Measurements from ENCODE around the gene C3orf38. TPM values are rescaled to one million over a fixed set of nuclear protein-coding genes. Genes with fewer than 3 reads are reported as not detected.
A peak's percentile ranks its signal among the peaks of the same experiment; 100 is the strongest.

C3orf38 gene
- polyA plus RNA-seq, 1 donor from 2014 or later = 30.4 TPM

- no peaks in the 10 kb centered on the region for H3K36me3 Mint-ChIP-seq
- H3K9me3 Mint-ChIP-seq = peaks cover 0 to 9% (median 0%) of the 10 kb centered on the region in 3 donors
- no peaks in the 10 kb centered on the region for H3K27me3 Mint-ChIP-seq
- H3K27ac Mint-ChIP-seq = peak overlapping the region in 1 of 3 donors; percentile 25
- H3K4me1 Mint-ChIP-seq = peaks cover 0 to 2% (median 1%) of the 10 kb centered on the region in 3 donors
- no peak overlapping the region for H3K4me3 Mint-ChIP-seq
Measured at GRCh38 chr3:88189361-88189810, 39.6 kb downstream of the C3orf38 start.

DNA sequence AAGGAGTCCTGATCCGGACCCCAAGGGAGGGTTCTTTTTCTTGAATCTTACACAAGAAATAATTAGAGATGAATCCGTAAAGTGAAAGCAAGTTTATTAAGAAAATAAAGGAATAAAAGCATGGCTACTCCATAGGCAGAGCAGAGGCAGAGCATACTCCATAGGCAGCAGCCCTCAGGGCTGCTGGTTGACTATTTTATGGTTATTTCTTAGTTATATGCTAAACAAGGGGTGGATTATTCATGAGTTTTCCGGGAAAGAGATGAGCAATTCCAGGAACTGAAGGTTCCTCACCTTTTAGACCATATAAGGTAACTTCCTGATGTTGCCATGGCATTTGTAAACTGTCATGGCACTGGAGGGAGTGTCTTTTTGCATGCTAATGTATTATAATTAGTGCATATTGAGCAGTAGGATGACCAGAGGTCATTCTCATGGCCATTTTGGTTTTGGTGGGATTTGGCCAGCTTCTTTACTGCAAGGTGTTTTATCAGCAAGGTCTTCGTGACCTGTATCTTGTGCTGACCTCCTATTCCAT, 42.2 kb downstream of the C3orf38 start:
- no peak overlapping the region for H3K4me3 Mint-ChIP-seq
- H3K9me3 Mint-ChIP-seq = peaks cover 0 to 4% (median 0%) of the 10 kb centered on the region in 3 donors
- no peaks in the 10 kb centered on the region for H3K36me3 Mint-ChIP-seq
- peaks cover 0 to 2% (median 1%) of the 10 kb centered on the region in 3 donors for H3K4me1 Mint-ChIP-seq
- H3K27me3 Mint-ChIP-seq = no peaks in the 10 kb centered on the region
- H3K27ac Mint-ChIP-seq = no peak overlapping the region

GRCh38 chr3:88192631-88193030, 42.9 kb downstream of the C3orf38 start:
- Mint-ChIP-seq H3K36me3 (no peaks in the 10 kb centered on the region), H3K9me3 (peaks cover 0 to 4% (median 0%) of the 10 kb centered on the region in 3 donors), H3K4me3 (no peak overlapping the region), H3K27me3 (no peaks in the 10 kb centered on the region), H3K4me1 (peaks cover 0 to 2% (median 1%) of the 10 kb centered on the region in 3 donors), H3K27ac (peak overlapping the region in 1 of 3 donors; percentile 2)

GRCh38 chr3:88195951-88196434, 46.2 kb downstream of the C3orf38 start:
- peaks cover 4% of the 10 kb centered on the region for H3K27me3 Mint-ChIP-seq

DNA sequence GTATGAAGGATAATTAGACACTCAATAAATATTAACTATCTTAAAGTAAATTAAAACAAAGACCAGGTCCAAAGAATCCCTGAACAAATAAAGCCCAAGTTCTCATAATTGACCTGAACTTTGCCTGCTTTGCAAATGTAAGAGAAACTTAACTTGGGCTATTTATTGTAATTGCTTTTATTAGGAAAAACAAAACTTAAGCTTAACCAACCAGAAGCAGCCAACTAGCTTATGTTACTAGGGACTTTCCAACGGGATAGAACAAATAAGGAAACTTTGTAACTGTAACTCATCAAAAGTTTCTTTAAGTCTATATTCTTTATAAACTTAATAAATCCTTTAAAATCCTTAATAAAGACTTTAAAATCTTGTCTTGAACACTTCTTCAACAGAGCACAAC, 48.4 kb downstream of the C3orf38 start:
- Mint-ChIP-seq H3K27me3 (peaks cover 4% of the 10 kb centered on the region), H3K4me1 (no peaks in the 10 kb centered on the region), H3K27ac (no peak overlapping the region), H3K4me3 (no peak overlapping the region), H3K36me3 (no peaks in the 10 kb centered on the region), H3K9me3 (no peaks in the 10 kb centered on the region)

More at GRCh38 chr3:88195951-88196434, 46.2 kb downstream of the C3orf38 start:
- no peaks in the 10 kb centered on the region for H3K9me3 Mint-ChIP-seq
- H3K27ac Mint-ChIP-seq = peak overlapping the region in 1 of 3 donors; percentile 43
- no peaks in the 10 kb centered on the region for H3K4me1 Mint-ChIP-seq
- H3K4me3 Mint-ChIP-seq = no peak overlapping the region
- H3K36me3 Mint-ChIP-seq = no peaks in the 10 kb centered on the region

DNA sequence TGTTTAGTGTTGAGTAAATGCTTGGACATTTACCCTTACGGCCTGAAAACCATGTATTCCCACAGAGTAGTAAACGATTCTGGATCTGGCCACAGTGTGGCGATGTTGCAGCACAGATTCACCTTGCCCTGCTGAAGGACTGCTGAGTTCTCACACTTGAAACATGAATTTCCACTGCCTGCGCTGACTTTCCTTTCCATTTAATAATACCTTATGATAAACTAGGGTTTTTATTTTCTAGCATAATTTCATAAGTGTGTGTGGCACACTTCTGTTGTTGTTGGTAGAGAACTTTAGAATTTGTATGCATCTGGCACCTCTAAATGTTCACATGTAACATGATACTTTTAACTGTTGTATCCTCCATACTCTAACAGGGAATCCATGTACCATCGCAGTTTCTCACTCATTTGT, 53.9 kb downstream of the C3orf38 start:
- H3K27me3 Mint-ChIP-seq = peaks cover 4% of the 10 kb centered on the region
- H3K36me3 Mint-ChIP-seq = no peaks in the 10 kb centered on the region
- H3K9me3 Mint-ChIP-seq = peaks cover 0 to 2% (median 0%) of the 10 kb centered on the region in 3 donors
- peaks cover 0 to 2% (median 2%) of the 10 kb centered on the region in 3 donors for H3K4me1 Mint-ChIP-seq
- H3K27ac Mint-ChIP-seq = peak overlapping the region in 1 of 3 donors; percentile 35
- H3K4me3 Mint-ChIP-seq = no peak overlapping the region

Other genes starting within 250 kb of the C3orf38 start
- gene CGGBP1, start 91.0 kb upstream of the C3orf38 start, polyA plus RNA-seq = 79.9 TPM
- gene ZNF654, start 90.7 kb upstream of the C3orf38 start, polyA plus RNA-seq = 9.7 TPM